ENCODE results near the gene ZC3H4.
A peak's percentile ranks its signal among the peaks of the same experiment; 100 is the strongest.

The ZC3H4 gene

DNA sequence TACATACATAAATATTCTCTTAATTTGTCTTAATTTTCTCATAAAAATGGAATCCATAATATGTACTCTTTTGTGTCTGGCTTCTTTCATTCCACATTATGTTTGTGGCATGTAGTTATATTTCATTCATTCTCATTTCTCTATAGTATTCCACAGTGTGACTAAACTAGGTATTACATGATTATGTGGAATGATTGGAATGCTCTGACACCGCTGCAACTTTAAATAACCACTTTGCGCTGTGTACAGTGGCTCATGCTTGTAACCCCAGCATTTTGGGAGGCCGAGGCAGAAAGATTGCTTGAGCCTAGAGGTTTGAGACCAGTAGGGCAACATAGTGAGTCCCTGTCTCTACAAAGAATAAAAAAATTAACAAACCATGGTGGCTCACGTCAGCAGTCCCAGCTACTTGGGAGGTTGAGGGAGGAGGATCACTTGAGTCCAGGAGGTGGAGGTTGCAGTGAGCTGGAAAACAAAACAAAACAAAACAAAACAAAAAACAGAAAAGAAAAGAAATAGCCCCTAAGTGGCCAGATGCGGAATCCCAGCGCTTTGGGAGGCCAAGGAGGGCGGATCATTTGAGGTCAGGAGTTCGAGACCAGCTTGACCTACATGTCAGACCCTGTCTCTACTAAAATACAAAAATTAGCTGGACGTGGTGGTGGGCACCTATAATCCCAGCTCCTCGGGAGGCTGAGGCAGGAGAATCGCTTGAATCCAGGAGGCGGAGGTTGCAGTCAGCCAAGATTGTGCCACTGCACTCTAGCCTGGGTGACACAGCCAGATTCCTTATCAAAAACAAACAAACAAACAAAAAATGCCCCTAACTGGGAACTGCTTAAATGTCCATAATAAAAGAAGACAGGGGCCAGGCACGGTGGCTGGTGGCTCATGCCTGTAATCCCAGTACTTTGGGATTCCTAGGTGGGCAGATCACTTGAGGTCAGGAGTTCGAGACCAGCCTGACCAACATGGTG lies 9.1 kb upstream of the ZC3H4 start:
- Mint-ChIP-seq H3K9me3 (no peaks in the 10 kb centered on the region), H3K27ac (peak overlapping the region; percentile 6), H3K4me1 (peaks cover 6% of the 10 kb centered on the region), H3K27me3 (no peaks in the 10 kb centered on the region), H3K4me3 (no peak overlapping the region), H3K36me3 (peaks cover 2% of the 10 kb centered on the region)

DNA sequence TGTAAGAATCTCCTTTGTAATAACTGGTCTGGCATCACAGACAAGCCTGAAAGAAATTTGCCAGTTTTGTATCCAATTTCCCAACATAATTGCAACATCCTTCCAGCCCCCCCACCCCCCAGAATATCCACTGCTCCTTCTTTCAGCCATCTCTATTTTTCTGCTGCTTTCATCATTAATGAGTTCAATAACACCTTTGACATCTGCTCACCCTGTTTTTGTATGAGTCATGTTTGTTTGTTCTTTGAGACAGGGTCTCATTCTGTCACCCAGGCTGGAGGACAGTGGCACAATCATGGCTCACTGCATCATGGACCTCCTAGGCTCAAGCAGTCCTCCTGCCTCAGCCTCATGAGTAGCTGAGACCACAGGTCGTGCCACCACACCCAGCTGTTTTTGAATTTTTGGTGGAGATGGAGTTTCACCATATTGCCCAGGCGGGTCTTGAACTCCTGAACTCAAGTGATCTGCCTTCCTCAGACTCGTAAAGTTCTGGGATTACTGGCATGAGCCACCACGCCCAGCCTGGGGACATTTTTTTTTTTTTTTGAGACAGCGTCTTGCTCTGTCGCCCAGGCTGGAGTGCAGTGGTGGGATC lies 7.0 kb upstream of the ZC3H4 start:
- H3K9me3 Mint-ChIP-seq, result no peaks in the 10 kb centered on the region
- no peak overlapping the region for H3K4me3 Mint-ChIP-seq
- peaks cover 6% of the 10 kb centered on the region for H3K4me1 Mint-ChIP-seq
- no peak overlapping the region for H3K27ac Mint-ChIP-seq
- peaks cover 2% of the 10 kb centered on the region for H3K36me3 Mint-ChIP-seq
- no peaks in the 10 kb centered on the region for H3K27me3 Mint-ChIP-seq

GRCh38 chr19:47113850-47114651 lies 475 bp upstream of the ZC3H4 start:
- Mint-ChIP-seq H3K4me3 (peak overlapping the region; percentile 98), H3K36me3 (peaks cover 12% of the 10 kb centered on the region), H3K27ac (peak overlapping the region; percentile 100), H3K27me3 (no peaks in the 10 kb centered on the region), H3K9me3 (no peaks in the 10 kb centered on the region), H3K4me1 (peaks cover 25% of the 10 kb centered on the region)

DNA sequence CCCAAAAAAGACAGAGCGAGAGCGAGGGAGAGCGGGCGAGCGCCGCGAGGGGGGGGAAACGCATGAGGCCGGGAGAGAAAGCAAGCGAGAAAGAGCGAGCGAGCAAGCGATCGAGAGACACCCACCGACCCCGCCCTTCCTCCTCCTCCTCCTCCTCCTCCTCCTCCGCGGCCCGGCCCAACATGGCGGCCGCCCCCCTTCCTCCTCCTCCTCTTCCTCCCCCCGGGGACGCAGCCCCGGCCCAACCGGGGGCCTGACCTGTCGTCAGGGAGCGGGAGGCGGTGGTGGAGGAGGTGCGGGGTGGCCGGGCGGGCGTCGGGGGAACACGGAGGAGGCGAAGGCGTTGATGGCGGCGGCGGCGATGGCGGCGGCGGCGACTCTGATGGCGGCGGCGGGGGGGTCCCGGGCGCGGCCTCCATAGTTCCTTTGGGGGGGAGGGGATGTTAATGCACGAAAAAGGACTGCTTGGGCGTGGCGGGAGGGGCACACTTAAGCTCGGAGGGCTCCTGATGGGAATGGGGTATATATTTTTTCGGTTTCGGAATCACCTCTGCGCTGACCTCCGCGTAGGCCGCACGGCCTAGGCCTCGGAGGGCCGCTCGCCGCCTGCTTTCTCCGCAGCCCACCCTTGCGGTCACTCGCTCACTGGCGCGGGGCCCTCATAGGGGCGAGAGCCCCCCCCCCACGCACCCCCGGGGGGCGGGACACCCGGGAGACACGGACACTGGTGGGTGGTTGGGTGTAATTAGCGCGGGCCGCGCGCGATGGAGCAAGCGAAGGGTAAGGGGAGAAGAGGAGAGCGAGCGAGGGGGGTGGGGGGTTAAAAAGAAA lies 1.2 kb downstream of the ZC3H4 start:
- Mint-ChIP-seq H3K36me3 (peaks cover 13% of the 10 kb centered on the region), H3K4me1 (peaks cover 42% of the 10 kb centered on the region), H3K27ac (peak overlapping the region; percentile 100), H3K27me3 (no peaks in the 10 kb centered on the region), H3K9me3 (no peaks in the 10 kb centered on the region), H3K4me3 (peak overlapping the region; percentile 98)

DNA sequence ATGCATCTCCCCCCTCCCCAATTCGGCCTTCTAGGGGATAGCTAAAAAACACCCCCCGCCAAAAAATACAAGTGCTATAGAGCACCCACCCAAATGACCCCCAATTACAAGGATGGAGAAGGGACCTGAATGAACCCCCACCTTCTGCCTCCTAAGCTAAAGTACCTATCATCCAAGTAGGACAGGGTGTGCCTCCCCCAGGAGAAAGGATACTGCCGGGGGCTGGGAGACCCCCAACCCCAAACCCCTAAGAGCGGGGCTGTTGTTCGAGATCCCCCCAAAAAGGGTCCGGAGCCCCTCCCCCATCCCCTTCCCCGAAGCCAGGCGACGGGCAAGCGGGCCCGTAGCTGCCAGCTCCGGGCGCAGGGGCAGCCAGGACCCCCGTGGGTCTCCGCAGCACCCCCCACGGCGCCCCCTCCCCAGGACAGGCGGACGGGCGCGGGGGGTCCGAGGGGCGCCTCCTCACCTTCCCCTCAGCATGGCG lies 1.9 kb downstream of the ZC3H4 start:
- H3K27ac Mint-ChIP-seq, result peak overlapping the region; percentile 99
- H3K4me3 Mint-ChIP-seq, result peak overlapping the region; percentile 98
- no peaks in the 10 kb centered on the region for H3K9me3 Mint-ChIP-seq
- H3K4me1 Mint-ChIP-seq, result peaks cover 48% of the 10 kb centered on the region
- H3K36me3 Mint-ChIP-seq, result peaks cover 13% of the 10 kb centered on the region
- no peaks in the 10 kb centered on the region for H3K27me3 Mint-ChIP-seq

- peaks cover 54% of the 10 kb centered on the region for H3K4me1 Mint-ChIP-seq
Measured at GRCh38 chr19:47111006-47111621, 2.5 kb downstream of the ZC3H4 start.

DNA sequence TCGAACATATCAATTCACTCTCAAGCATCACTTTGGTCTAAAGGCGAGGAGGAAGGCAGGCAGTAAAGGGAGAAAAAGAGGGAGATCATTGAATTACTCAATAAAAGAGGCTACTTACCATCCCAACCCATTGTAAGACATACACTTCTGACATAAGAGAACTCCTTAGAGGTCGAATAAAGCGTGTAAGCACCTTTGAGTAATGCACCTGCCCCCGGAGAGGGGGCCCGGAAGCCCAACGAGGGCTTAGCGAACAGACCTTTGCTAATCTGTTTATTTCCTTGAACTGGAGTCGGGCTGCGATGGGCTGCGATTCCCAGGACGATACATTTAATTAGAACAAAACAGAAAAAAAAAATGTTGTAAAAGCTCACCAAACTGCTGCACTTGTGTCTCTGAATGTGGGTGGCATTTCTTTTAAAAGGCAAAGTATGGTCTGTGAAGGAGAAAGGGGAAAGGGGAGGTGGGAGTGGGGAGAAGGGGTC lies 3.0 kb downstream of the ZC3H4 start:
- Mint-ChIP-seq H3K4me3 (peak overlapping the region; percentile 98), H3K9me3 (no peaks in the 10 kb centered on the region), H3K36me3 (peaks cover 13% of the 10 kb centered on the region), H3K27ac (peak overlapping the region; percentile 99), H3K27me3 (no peaks in the 10 kb centered on the region), H3K4me1 (peaks cover 60% of the 10 kb centered on the region)

More at GRCh38 chr19:47111006-47111621, 2.5 kb downstream of the ZC3H4 start:
- Mint-ChIP-seq H3K9me3 (no peaks in the 10 kb centered on the region), H3K27ac (peak overlapping the region; percentile 99), H3K36me3 (peaks cover 13% of the 10 kb centered on the region), H3K27me3 (no peaks in the 10 kb centered on the region), H3K4me3 (peak overlapping the region; percentile 98)

- no peaks in the 10 kb centered on the region for H3K27me3 Mint-ChIP-seq
- H3K9me3 Mint-ChIP-seq, result no peaks in the 10 kb centered on the region
- H3K27ac Mint-ChIP-seq, result peak overlapping the region; percentile 99
Measured at GRCh38 chr19:47109541-47110375, 3.8 kb downstream of the ZC3H4 start.

GRCh38 chr19:47109177-47109540 lies 4.4 kb downstream of the ZC3H4 start:
- H3K9me3 Mint-ChIP-seq, result no peaks in the 10 kb centered on the region
- peak overlapping the region; percentile 98 for H3K4me3 Mint-ChIP-seq
- peaks cover 62% of the 10 kb centered on the region for H3K4me1 Mint-ChIP-seq
- peaks cover 13% of the 10 kb centered on the region for H3K36me3 Mint-ChIP-seq
- peak overlapping the region; percentile 99 for H3K27ac Mint-ChIP-seq
- H3K27me3 Mint-ChIP-seq, result no peaks in the 10 kb centered on the region

More at GRCh38 chr19:47109541-47110375, 3.8 kb downstream of the ZC3H4 start:
- Mint-ChIP-seq H3K36me3 (peaks cover 13% of the 10 kb centered on the region), H3K4me3 (peak overlapping the region; percentile 98), H3K4me1 (peaks cover 62% of the 10 kb centered on the region)

DNA sequence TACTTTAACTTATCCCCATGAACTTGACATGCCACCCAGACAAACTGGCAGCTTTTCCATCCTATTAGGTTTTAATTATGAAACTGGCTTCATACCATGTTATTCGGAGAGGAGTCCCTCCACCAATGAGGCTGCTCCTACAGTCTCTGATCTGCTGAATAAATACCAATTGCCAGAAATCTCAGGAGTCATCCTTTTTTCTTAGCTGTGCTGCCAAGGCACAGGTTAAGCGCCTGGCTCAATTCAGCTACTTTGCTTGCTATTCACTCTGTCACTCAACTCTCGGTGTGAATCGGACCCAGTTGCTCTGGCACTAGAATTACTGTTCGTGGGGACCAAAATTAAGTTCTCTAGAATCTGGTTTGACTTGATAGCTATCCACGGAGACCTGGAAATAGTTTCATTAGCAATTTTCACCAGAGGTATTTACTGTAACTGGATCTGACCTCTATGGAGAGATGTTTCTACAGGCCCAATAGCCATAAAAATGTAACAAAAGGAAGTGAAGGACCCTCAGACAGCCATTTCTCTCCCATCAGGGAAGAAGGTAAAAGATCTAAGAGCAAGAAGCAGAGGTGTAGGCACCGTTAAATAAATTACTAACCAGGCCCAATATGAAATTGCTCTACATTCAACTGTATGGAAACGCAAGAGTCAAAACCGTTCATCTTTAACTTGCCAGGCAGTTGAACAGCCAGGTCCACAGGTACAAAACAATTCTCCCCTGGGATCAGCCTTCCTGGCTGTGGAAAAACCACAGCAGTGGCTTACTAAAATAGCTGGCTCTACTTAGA lies 5.4 kb downstream of the ZC3H4 start:
- H3K4me1 Mint-ChIP-seq, result peaks cover 58% of the 10 kb centered on the region

GRCh38 chr19:47107202-47107952 lies 6.2 kb downstream of the ZC3H4 start:
- Mint-ChIP-seq H3K9me3 (no peaks in the 10 kb centered on the region), H3K36me3 (peaks cover 13% of the 10 kb centered on the region), H3K27ac (peak overlapping the region; percentile 87), H3K27me3 (no peaks in the 10 kb centered on the region), H3K4me1 (peaks cover 66% of the 10 kb centered on the region), H3K4me3 (peak overlapping the region; percentile 53)

More for the DNA sequence above, 5.4 kb downstream of the ZC3H4 start:
- Mint-ChIP-seq H3K4me3 (peak overlapping the region; percentile 53), H3K27ac (peak overlapping the region; percentile 87), H3K27me3 (no peaks in the 10 kb centered on the region), H3K36me3 (peaks cover 13% of the 10 kb centered on the region), H3K9me3 (no peaks in the 10 kb centered on the region)

DNA sequence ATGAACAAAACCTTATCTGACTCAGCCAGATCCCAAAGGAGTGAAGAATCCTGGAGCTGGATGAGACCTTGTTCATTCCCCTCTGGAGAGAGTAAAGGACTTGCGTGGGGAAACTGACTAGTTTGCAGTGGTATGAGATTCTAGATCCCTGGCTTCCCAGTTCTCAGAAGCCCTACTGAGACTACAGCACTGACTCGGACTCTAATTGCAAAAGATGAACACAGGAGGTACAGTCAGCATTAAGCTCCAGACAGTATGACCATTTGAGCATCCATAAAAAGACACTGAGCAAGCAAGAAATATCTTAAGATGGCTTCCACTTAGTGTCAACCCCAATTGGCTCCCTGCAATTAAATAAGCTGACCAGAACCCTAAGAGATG lies 6.8 kb downstream of the ZC3H4 start:
- Mint-ChIP-seq H3K36me3 (peaks cover 13% of the 10 kb centered on the region), H3K27me3 (no peaks in the 10 kb centered on the region), H3K27ac (peak overlapping the region; percentile 87)

More for the DNA sequence above, 6.8 kb downstream of the ZC3H4 start:
- Mint-ChIP-seq H3K4me3 (peak overlapping the region; percentile 53), H3K4me1 (peaks cover 71% of the 10 kb centered on the region), H3K9me3 (no peaks in the 10 kb centered on the region)
